SHP77 treated with DMSO at 0.1 percent for 48 hours (cell line): Measurements from ENCODE around the gene CLK1.
"Not testable (repeated sequence)": the region's sequence is repeated elsewhere in the genome, so short reads cannot be mapped to it uniquely, and the experiment has no call there.

Source experiments
- DNase-seq: peaks from one replicate; lab custom pipeline; 2025; lab: John Stamatoyannopoulos, UW

CLK1 gene

DNA sequence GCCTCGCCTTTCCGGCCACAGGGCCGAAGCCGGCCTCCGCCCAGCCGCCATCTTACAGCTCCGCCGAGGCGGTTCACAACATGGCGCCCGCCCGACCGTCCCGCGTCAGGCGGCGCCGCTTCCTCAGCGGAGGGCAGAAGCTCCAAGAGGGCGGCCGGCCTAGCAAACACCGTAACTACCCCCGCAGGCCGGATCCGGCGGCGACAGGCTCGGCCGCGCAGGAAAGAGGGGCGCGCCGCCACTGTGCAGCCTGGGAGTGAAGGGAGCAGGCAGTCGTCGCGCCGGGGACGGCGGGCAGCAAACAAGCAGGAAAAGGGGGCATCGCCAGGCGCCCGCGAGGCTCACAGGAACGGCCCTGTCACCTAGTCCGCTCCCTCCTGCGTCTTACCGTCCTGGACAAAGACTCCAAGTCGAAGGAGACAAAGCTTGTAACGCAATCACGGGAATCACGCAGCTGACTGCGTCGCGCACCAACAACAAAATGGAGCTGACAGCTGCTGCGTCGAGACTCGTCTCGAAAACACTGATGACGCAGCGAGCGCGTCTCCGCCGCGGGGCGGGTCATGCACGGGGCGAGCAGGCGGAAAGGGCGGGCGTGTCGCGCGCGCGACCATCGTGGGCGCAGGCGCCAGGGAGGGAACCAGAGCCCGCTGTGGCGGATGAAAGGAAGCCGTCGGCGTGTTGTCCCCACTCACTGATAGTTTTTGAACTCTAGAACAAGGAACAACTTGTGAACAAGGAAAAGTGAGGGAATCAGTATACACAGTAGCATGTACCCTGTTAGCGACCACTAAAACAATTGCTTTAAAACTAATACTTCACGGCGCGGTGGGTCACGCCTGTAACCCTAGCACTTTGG lies at the start of gene CLK1:
Gene CLK1, minus strand, starts transcription at position 483 of the 859 bp plus-strand sequence. CDS start 2,796 bp downstream, outside the sequence.
- peak; percentile 85 for DNase-seq

DNA sequence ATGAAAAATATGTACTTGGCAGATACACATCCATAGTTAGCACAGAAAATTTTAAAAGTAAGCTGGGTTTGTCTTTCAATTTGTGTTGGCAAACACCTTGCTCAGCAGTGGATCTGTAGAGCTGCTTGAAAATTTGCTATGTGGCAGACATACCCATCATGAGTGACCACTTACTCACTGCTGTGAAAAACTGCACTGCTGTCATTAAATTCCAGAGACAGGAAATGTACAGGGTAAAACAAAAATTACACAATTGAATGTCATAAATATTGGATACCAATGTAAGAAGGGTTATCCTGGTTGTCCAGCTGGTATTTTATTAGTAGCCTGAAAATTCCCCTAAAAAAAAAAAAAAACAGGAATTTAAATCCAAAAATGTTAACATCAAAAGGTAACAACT lies 49.2 kb upstream of the CLK1 start:
- no peak for DNase-seq

DNA sequence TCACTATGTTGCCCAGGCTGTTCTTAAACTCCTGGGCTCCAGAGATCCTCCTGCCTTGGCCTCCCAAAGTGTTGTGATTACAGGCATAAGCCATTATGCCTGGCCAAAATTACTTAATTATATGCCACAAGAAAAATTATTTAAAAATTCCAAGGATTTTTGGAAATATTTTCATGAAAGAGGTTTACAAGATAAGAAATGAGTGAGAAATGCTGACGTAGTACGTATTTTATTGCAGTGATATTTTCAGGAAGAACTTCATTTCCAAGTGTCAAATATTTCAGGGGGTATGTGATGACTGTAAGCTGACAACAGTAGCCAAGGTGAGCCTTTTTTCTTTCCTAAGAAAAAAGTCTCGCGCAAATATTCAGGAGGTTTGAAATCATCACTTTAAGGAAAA lies 45.5 kb upstream of the CLK1 start:
- no peak for DNase-seq

DNA sequence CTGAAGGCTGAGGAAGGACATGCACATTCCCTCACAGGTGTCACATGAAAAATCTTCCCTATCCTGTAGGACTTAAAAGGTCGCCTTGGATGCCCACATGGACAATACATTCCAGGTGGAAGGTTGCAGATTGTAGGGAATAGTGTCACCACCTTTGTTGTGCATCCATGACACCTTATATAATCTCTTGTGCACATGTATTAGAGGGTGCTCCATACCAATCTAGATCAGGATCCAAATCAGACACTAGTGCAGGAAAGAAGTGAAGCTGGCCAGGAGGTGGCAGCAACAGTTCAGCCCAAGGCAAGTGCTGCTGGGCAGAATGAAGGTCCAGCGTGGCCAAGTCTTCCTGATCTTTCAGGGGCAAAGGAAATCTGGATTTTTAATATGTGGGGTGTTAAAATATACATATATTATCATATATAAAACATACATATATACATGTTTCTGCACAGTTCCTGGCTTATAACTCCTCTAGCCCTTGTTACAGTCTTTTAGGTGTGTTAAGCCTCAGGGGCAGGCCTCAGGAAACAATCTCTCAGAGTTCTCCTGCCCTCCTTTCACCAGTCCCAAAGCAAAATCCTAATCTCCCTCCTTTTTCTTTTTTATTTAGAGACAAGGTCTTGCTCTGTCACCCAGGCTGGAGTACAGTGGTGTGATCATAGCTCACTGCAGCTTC lies 41.3 kb upstream of the CLK1 start:
- peak; percentile 16 for DNase-seq

DNA sequence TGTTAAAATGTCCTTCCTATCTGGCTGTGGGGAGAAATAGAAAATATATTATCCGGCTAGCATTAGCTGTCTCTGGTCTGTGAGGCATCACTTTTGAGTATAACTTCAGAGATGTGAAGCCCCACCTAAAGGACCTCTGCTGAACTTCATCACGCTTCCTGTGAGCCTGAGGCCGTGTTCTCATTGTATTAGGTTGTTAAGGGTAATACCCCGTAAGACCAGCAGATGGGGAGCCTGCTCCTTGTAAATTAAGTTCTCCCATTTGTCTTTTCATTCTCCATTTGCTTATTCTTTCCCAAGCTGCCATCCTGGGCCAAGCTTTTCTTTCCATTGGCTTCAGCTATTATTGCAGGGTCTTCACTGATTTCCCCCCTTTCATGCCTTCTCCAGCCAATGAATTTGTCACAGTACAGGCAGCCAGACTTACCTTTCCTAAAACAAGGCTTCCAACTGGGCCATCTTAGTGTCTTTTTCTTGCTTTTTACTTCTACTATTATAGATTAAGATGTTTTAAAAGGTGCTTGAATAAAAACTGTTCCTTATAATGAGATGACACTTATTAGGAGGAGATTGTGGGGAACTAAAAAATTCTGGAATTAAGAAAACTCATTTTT lies 37.1 kb upstream of the CLK1 start:
- peak; percentile 45 for DNase-seq

DNA sequence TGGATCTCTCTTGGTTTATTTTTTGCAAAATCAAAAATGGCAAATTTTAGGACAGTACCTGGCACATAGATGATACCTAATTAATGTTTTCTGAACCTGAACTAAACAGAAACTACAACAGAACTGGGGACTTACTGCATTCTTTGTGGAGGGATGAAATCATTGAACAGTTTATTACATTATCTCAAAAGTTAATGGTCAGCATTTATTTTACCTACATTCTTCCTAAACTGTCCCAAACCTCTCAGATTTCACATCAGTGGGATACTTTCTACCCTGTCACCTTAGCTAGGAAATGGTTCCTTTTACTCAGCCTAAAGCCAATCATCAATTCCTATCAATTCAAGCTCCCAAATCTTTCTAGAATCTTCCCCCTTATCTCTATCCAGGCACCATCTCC lies 35.0 kb upstream of the CLK1 start:
- DNase-seq, result no peak

DNA sequence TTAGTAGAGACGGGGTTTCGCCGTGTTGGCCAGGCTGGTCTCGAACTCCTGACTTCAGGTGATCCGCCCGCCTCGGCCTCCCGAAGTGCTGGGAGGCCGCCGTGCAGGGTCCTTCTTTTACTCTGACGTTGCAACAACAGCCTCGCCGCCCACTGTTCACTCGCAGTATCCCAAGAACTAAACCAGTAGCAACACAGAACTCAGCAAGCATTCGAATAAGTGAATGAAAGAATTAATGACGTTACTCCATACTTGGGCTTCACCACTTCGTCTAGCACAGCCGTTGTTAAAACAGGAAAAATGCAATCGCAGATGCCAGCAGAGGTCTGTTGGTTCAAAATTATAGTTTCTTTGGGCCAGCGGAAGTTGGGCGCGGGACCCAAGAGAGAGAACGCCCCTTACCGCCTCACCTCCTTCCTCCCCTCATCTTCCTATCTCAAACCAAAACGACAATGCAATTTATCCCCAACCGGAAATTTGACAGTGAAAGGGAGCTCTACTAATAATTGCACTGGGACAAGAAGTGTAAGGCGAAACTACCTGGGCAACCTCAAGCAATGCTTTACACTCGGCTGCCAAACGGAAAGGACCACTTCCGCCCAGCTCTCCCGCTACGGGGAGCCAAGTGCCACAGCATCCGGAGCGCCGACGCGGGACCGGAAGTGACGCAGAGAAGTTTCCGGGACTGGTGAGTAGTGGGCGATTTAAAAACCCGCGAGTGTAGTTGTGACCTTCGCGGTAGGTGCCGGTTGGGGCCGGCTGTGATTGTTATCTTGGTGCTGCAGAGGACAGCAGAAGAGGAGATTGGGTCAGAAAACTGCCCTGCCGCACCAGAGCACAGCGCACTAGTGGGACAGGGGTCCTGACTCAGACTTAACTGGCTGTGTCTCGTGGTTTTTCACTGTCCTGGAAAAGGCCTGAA lies 24.5 kb upstream of the CLK1 start, which contains the start of the genes NIF3L1 and PPIL3:
Gene NIF3L1, plus strand, starts transcription at position 668 of the 922 bp plus-strand sequence. CDS start 2,573 bp downstream, outside the sequence.
Gene PPIL3, minus strand, starts transcription at position 374 of the 922 bp plus-strand sequence. CDS start 1,462 bp downstream, outside the sequence.
- DNase-seq, result peak; percentile 95

DNA sequence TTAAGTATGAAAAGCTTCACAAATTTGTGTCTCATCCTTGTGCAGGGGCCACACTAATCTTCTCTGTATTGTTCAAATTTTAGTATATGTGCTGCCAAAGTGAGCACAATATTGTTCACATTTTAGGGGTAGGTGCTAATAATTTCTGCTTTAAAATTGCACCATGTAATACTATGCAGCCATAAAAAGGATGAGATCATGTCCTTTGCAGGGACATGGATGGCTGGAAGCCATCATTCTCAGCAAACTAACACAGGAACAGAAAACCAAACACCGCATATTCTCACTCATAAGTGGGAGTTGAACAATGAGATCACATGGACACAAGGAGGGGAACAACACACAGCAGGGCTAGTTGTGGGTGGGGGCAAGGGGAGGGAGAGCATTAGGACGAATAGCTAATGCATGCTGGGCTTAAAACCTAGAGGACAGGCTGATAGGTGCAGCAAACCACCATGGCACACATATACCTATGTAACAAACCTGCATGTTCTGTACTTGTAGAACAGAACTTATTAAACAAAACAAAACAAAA lies 17.3 kb upstream of the CLK1 start:
- DNase-seq, result not testable (repeated sequence)

DNA sequence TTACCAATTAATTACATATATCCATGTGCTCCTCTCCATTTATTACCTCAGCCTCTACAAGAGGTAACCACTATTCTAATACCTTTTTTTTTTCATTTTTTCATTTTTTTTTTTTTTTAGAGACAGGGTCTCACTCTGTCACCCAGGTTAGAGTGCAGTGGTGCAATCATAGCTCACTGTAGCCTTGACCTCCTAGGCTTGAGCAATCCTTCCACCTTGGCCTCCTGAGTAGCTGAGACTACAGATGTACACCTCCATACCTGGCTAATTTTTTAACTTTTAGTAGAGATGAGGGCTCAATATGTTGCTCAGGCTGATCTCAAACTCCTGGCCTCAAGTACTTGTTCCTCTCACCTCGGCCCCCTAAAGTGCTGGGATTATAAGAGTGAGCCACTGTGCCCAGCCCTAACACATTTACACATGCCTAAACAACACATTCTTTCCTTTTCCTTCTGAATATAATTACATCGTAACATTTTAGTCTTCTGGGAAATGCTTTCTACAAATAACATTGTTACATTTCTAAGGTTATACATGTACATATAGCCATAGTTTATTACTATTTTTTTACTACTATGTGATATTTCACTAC lies 13.9 kb upstream of the CLK1 start:
- DNase-seq, result no peak

DNA sequence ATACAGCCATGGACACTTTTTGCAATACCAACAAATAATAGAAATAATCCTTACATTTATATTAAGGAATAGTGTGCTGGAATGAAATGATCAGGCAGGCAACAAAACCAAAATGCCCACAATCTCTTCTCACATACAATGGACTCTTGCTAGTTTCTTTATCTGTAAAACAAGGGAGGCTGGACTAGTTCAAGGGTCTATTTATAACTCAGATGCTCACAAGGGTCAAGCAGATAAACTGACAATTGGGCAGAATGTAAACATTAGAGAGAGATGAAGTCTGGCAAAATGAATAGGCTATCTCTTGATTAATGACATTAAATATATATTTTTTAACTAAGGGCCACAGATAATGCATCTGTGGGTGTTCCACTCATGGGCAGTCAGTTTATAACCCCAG lies 13.0 kb upstream of the CLK1 start:
- DNase-seq, result no peak

DNA sequence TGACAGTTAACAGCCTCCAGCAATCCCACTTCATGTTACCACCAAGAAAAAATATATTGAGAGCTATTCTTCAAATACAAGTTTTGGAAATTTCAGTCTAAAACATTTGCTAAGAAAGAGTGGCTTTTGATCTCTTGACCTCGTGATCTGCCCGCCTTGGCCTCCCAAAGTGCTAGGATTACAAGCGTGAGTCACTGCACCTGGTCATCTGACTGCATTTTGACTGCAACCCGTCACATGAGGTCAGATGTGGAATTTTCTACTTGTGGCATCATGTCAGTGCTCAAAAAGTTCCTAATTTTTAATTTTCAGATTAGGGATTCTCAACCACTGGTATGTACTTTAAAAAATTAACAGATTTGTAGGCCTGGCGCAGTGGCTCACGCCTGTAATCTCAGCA lies 9.1 kb upstream of the CLK1 start:
- DNase-seq, result no peak

DNA sequence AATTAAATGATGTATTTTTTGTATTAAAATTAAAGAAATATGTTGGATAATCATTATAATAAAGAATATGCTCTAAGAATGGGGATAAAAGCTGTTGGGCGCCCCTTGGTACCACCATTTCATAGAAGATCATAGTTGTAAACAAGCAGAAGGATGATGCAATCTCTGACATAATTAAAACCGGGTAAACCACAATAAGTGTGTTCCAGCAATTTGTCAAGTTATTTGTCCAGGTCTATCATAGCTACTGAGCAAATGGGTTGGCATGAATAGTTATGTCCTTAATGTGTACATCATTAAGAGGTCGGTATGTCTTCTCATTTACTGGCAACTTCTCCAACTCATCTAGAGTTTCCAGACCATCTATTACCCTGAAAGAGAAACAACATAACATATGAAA lies 6.7 kb upstream of the CLK1 start:
- DNase-seq, result no peak

DNA sequence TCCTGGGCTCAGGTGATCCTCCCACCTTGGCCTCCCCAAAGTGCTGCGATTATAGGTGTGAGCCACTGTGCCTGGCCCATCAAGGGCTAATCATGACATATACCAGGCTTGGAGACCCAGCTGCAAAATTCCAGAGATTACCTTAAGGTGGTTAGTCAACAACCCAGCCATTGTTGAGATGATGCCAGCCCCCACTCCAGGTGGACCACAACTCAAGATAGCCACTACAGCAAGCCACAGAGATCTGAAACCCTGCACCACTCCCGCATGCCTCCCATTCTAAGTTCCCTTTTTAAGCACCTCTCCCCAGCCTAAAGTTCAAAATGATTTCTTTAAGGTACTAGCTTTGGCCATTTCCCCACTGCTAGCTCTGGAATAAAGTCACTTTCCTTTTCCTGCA lies 4.6 kb upstream of the CLK1 start:
- no peak for DNase-seq

DNA sequence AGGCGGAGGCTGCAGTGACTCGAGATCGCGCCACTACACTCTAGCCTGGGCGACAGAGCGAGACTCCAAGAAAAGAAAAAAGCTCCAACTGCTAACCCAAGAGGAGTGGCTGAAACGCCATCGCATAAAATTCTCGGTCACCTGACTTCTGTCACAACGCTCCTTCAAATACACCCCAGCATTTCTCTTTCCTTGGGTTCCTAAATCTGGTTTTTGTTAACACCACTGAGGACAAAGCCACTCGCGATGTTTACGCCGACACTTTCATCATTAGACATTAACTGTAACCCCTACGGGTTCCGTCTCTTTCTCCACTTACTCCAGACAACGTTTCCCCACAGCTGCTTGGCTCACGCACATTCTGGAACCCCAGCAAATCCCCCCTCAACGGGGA lies 679 bp downstream of the CLK1 start:
- DNase-seq, result no peak

DNA sequence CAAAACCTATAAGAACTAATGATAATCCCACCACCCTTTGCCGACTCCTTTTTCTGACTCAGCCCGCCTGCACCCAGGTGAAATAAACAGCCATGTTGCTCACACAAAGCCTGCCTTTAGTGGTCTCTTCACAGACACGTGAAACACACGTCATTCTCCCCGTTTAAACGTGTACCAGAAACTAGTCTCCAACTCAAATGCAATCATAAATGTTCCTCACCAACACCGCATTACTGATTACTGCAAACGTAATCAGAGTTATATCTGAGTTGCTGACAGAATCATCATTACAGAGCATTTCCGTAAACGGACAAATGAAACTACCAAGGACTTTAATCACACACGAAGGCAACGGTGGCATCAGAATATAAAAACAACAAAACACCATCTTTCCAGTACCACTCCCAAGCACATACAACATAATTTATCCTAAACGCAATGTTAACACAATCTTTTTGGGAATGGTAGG lies 1.9 kb downstream of the CLK1 start:
- no peak for DNase-seq

DNA sequence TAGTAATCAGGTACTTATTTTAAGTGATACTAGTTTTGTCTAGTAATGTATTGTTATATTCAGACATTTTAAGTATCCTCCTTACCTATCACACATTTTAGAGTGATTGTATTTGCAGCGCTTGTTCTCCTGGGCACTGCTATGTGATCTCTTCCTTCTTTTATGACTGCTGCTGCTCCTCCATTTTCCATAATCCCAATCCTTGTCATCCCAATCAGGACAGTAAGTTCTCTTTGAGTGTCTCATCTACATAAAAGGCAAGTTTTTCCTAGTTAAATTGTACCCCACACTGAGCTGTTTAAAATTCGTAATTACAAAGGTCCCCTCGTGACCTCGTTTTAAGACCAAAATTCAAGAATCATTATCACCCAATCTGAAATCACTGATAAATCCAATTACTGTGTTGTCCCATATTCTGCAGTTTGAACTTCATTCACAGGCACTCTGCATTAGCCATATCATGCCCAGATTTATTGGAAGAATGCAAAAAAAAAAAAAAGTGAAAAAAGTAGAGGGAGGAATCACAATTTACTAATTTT lies 2.8 kb downstream of the CLK1 start:
- DNase-seq, result no peak

DNA sequence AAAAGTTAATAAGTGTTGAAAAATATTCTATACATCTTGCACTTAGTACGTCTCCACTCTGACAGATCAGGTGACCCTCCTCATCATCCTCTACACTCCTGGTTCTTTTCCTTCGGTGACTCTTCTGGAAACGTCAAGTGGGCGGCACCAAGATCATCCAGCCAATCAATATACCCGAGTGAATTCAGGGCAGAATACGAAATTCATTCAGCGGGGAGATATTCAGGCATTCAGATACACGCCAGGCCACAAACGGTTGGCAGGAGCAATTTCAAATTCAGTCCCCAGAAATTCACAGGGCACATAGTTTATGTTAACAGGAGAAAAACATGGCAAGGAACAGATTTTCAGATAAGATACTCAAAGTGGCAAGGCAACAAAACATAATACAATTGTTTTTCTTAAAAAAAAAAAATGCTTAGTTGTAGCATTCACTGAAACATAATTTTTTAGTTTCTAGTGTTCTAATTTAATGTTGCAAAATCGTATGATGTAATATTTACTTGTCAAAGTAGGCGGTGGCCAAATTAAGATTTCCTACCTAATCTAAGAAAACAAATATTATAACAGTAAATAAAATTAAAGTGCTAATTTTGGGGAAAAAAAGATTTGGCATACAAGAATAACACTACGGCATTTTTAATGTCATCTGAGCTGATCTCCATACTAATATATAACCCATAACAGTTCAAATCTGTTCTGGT lies 4.2 kb downstream of the CLK1 start:
- no peak for DNase-seq

DNA sequence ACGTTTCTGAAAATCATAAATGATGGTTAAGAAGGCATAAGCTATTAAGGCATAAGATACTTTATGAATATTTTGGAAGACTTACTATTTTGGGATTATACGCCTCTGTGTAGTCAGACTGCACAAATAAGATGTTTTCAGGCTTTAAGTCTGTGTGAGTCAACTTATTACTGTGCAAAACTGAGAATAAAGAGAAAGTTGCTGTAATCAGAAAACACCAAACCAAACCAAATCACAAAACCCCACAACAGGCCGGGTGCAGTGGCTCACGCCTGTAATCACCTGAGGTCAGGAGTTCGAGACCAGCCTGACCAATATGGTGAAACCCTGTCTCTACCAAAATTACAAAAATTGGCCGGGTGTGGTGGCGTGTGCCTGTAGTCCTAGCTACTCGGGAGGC lies 7.7 kb downstream of the CLK1 start:
- no peak for DNase-seq

DNA sequence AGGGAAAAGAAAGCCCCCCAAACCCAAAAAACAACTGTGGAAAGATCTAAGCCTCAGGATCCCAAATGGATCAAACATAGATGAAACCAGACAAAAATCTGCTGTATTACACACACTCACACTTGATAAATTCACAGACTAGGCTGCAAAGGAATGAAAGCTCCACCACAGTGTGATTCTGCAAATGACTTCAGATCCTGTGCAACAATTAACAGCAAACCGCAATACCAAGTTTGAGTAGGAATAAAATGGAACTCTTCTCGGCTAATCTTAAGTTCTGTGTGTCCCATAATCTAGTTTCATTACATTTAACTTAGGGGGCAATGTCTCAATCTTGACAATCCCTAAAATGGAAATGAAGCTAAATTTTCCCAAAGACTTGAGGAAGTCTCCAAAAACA lies 11.9 kb downstream of the CLK1 start:
- no peak for DNase-seq
